Hindlimb muscle (tissue), 1 donor: Measurements from ENCODE around the gene RHOT1. TPM values are rescaled to one million over a fixed set of nuclear protein-coding genes. Genes with fewer than 3 reads are reported as not detected.
"Not testable (repeated sequence)": the region's sequence is repeated elsewhere in the genome, so short reads cannot be mapped to it uniquely, and the experiment has no call there.

Experiments used
- DNase-seq: peaks from one replicate; pipeline ENCODE4 v3.0.0-alpha.2; 2013
- polyA plus RNA-seq: library from polyadenylated mRNA; unstranded; fragments of 120-200 nt; gene quantifications from one replicate; pipeline ENCODE4 v1.2.1, GENCODE V29; 2013; ENCODE audit not compliant: insufficient read length

Gene RHOT1
- 38.6 TPM for polyA plus RNA-seq

- peak; percentile 87 for DNase-seq
Observed at GRCh38 chr17:32142038-32142856, at the start of gene RHOT1. Gene RHOT1 (plus strand): TSS chr17:32142502. CDS start chr17:32142693, 191 bp downstream.

DNA sequence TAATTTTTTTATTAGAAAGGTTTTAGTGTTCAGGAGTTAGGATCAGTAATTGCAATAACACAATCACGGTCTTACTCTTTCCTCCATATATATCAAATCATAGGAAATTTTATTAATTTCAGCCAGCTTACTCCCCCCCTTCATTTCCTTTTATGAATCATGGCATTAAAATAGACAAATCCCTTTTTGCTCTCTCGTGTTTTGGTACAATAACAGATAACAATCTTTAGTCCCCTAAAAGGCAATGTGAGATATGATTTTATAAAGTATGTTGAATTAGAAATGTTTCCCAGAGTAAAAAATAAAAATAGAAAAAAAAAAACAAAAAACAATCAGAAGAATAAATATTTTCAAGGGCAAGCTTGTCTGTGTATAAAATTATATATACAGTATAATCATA is 42.6 kb upstream of the RHOT1 start:
- DNase-seq = no peak

GRCh38 chr17:32100323-32100722 is 42.0 kb upstream of the RHOT1 start:
- not testable (repeated sequence) for DNase-seq

DNA sequence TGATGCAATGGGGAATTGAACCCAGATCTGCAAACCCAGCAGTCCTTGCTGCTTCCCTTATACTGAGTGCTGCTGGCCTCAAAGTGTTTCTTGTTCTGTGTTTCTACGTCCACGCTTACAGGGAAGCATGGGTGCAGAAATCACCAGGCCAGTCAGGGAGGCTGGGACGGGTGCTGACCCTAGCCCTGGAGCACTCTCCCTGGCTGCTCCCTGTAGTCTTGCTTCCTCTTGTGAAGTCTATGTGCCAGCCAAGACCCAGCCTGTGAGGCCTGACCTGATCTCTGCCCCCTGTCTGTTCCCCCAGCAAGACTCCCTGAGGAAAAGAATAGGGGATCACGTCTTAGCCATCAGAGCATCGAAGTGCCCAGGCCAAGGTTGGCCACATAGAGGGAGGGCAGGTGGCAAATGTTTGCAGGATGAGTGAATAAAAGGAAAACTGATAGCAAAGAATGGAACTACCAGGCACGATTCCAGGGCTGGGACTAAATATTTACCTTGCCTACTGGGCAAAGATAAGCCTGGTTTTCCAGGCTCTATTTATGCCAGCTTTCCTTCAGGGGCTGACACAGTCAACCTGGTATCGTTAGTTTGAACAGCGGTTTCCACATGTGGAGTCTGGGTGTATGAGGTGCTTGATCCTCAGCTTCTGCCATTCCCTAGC is 41.2 kb upstream of the RHOT1 start:
- no peak for DNase-seq

DNA sequence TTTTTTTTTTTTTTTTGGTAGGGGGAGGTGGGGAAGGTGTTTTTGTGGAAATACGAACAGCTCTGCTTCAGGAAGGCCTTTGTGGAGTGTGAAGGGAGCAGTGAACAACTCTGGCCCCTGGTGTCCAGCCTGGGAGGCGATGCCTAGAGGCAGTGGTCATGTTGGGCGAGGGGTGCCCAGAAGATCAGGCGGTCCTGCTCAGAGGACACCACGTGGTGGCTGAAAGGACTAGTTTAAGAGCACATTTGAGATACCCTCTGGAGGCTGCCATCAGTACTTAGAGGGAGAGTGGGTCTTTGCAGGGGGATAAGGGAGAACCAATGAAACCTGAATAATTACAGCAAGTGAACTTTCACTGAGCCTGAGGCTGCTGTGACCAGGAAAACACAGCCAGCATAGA is 40.1 kb upstream of the RHOT1 start:
- no peak for DNase-seq

GRCh38 chr17:32102646-32103186 is 39.6 kb upstream of the RHOT1 start:
- no peak for DNase-seq

DNA sequence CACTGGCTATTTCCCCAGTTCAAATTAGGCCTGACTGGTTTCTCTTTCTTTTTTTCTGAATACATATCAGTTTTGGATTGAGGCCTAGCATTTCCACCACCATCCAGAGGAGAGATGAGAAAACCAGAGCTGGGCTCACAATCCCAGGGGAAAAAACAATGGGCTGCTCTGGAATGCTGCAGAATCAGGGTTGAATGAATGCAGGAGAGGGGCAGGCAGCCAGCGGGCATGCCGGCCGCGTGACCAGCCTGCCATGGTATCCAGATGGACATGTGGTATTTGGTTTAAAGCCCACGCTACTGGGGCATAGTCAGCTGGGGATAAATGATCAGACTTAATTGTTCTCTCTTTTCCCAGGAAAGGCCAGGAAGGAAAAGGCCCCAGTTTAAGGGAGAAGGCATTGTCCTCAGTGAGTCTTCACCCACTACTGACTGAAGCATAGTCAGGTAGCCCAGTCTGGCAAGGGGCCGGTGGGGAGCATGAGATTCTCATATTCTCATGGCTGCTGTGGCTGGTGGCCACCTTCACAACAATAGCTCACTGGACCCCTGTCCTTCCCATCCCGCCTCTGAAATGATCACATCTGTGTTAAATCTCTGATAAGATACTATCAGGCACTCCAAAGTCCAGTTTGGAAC is 38.7 kb upstream of the RHOT1 start:
- no peak for DNase-seq

- DNase-seq = no peak
Observed at GRCh38 chr17:32104158-32104557, 38.1 kb upstream of the RHOT1 start.

GRCh38 chr17:32106471-32106981 is 35.8 kb upstream of the RHOT1 start:
- not testable (repeated sequence) for DNase-seq

GRCh38 chr17:32107194-32107593 is 35.1 kb upstream of the RHOT1 start:
- DNase-seq = not testable (repeated sequence)

DNA sequence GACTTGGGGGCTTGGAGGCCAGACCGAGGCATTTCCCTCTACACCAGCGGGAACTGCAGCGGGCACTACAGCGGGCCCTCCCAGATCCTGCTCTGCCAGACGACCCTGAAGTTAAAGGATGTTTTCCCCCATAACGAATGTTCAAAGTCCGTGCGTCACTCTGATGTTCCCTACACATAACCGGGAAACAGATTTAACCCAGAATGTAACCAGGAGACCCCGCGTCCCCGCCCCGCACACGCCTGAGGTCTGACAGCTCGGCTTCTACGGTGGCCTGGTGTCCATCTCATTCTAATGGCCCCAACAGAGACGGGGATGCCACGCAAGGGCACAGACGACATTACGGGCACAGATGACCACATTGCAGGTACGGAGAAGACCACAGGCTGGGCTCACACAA is 31.7 kb upstream of the RHOT1 start:
- no peak for DNase-seq

DNA sequence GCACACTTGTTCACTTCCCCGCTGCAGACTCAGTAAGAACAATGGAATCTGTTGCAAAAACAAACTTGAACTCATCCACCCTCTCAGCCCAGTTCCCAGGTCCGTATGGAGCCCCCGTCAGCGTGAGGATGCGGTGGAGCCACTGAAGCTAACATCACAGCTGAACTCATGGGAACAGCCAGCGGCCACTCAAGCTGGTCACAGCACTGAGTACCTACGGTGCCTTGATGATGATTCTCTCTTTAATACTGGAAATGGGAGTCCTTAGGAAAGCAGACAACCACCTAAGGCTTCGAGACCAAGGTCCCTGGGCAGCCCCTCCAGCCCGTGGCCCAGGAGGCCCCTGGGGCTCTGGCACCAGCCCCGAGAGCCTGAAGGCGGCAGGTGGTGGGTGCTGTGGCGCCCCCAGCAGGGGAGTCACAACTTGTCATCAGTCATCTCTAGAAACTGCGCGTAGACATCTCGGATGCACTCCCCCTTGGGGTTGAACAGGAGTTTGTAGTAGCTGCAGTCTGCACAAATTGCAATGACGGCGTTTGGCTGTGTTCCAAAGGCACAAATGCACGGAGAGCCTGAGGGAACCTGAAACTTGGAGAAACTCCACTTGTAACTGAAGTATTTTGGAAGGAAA is 31.0 kb upstream of the RHOT1 start:
- DNase-seq = peak; percentile 82

- DNase-seq = no peak
Observed at GRCh38 chr17:32112416-32112815, 29.9 kb upstream of the RHOT1 start.

DNA sequence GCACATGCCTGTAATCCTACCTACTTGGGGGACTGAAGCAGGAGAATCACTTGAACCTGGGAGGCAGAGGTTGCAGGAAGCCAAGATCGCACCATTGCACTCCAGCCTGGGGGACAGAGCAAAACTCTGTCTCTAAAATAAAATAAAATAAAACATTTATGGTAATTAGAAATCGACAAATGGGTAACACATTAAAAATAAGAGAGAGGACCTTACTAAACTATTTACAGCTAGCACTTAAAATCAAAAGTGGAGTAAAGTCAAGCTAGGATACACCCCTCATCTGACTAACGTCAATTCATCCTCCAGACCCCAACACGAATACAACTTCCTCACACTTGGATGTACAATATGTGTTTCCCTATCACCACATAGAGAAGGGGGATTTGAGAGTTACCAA is 27.8 kb upstream of the RHOT1 start:
- no peak for DNase-seq

DNA sequence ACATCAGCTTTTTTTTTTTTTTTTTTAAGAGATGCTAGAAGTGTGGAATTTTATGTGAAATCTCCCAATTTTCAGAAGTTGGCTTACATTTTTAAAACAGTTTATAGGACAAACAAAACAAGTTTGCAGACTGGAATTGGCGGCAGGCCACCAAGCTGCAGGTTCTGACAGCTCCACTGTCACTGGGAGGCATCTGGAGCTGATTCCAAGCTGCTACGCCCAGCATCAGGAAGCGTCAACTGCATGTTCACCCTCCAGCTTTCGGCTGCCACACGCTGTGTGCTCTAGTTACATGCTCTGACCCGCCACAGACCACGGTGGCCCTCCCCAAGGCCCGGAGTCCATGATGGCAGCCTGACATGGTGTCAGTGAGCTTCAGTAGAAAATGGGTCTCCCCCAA is 26.8 kb upstream of the RHOT1 start:
- not testable (repeated sequence) for DNase-seq

DNA sequence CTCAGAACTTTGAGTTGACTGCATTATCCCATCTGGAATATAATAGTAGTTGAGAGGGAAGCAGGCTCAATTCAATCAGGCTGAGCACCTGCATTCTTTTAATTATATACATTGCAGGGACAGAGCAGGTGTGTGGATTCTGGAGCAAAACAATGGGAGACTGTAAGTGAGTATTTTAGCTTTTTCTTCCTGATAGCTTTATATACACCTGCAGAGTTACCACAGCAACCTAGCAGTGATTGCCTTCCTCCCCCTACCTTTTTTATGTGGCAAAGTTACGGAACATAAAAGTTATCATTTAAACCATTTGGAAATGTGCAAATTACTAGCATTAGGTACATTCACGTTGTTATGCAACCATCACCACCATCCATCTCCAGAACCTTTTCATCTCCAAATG is 25.4 kb upstream of the RHOT1 start:
- DNase-seq = no peak

- no peak for DNase-seq
Observed at GRCh38 chr17:32117399-32117798, 24.9 kb upstream of the RHOT1 start.

- DNase-seq = not testable (repeated sequence)
Observed at GRCh38 chr17:32118088-32118487, 24.2 kb upstream of the RHOT1 start.

- no peak for DNase-seq
Observed at GRCh38 chr17:32118835-32119234, 23.5 kb upstream of the RHOT1 start.

GRCh38 chr17:32120141-32120540 is 22.2 kb upstream of the RHOT1 start:
- DNase-seq = no peak

DNA sequence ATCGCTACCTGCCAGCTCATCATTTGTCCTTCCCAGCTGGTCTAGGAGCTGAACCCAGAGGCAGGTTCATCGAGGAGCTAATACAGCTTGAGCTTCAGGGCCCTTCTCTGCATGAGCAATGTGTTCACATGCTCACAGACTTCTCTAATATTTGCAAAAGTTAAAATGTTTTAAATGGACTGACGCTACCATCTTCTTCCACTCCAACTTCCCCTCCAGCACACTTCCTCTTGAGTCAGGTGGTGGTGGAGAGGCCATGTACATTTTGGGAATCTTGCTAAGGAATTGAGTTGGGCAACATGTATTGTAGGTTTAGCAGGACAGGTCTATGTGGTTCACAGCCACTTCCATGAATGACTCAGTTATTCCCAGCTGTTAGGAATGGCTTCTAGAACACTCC is 21.6 kb upstream of the RHOT1 start:
- no peak for DNase-seq

GRCh38 chr17:32123782-32124181 is 18.5 kb upstream of the RHOT1 start:
- DNase-seq = peak; percentile 38
